HCT116 (cell line): ENCODE data around the gene TMBIM6. TPM values are rescaled to one million over a fixed set of nuclear protein-coding genes. Genes with fewer than 3 reads are reported as not detected.

Experiments used
- ATAC-seq: fragments of 200-7000 bp; cut with Tn5 transposase; 2 replicates; pipeline ENCODE4 v1.9.1; 2020; ENCODE audit warnings: mild to moderate bottlenecking, moderate library complexity
- BruUV-seq: library from RNA; stranded (reverse); fragments of 400-500 nt; replicated peaks from 2 replicates; lab custom pipeline; 2021; lab: Mats Ljungman, UMichigan
- CTCF ChIA-PET: fragments of 300-600 bp; sonication (Branson Sonifier 250); formaldehyde crosslinking; loops from one replicate; lab custom pipeline; 2021; ENCODE audit warnings: antibody characterized with exemption; lab: Charles Lee
- POLR2A ChIA-PET: fragments of 300-600, 350-600 bp; sonication (Branson Sonifier 250); formaldehyde crosslinking; loops from one replicate; lab custom pipeline; 2021; ENCODE audit warnings: antibody characterized with exemption; lab: Charles Lee
- RAD21 ChIA-PET, 2 experiments: fragments of 300-600 bp; sonication (Branson Sonifier 250); formaldehyde crosslinking; loops; one replicate each; lab custom pipeline; 2023; ENCODE audit warnings: low total read pairs in 2 of 2; ENCODE audit not compliant: uncharacterized antibody in 2 of 2, unreplicated experiment in 2 of 2, low non-redundant PET in 1 of 2; lab: Charles Lee
- DNase-seq: peaks from one replicate; pipeline ENCODE4 v3.0.0-alpha.2; 2010; ENCODE audit warnings: low read depth, low spot score
- H2AFZ ChIP-seq: fragments of 200-600 bp; shearing (Covaris generic), sonication (generic); 2 replicates; pipeline ENCODE4 v1.6.1; 2017; ENCODE audit warnings: low read depth, mixed run types, mixed read lengths, antibody characterized with exemption, low read length; ENCODE audit not compliant: poor library complexity, severe bottlenecking
- H3K27ac ChIP-seq: 2 replicates; pipeline ENCODE4 v1.5.1; 2012; ENCODE audit warnings: low read depth, low read length
- H3K27me3 ChIP-seq: fragments of 200-600 bp; sonication (generic); 2 replicates; pipeline ENCODE4 v1.6.1; 2016; ENCODE audit warnings: mixed run types, low read length, mixed read lengths; ENCODE audit not compliant: insufficient read depth
- H3K36me3 ChIP-seq, 2 experiments: fragments of 200-500 bp in 1 of 2; fragments of 200-600 bp in 1 of 2; sonication (Bioruptor generic) in 1 of 2; sonication (generic) in 1 of 2; 2 replicates each; pipeline versions ENCODE4 v1.5.1 to v1.6.1; 2014 to 2016; ENCODE audit warnings: low read length in 2 of 2, inconsistent platforms in 1 of 2, mixed read lengths in 1 of 2, mixed run types in 1 of 2; ENCODE audit not compliant: insufficient read depth in 2 of 2, control insufficient read depth in 1 of 2
- H3K4me1 ChIP-seq, 2 experiments: fragments of 200-600 bp in 1 of 2; sonication (generic) in 1 of 2; 2 replicates each; pipeline versions ENCODE4 v1.5.1 to v1.6.1; 2012 to 2017; ENCODE audit warnings: low read length in 2 of 2, inconsistent platforms in 1 of 2, mild to moderate bottlenecking in 1 of 2, mixed read lengths in 1 of 2, mixed run types in 1 of 2, moderate library complexity in 1 of 2; ENCODE audit not compliant: insufficient read depth in 2 of 2, control insufficient read depth in 1 of 2
- H3K4me2 ChIP-seq: fragments of 200-600 bp; sonication (generic); 2 replicates; pipeline ENCODE4 v1.6.1; 2017; ENCODE audit warnings: mixed run types, low read length, mixed read lengths
- H3K4me3 ChIP-seq, 2 experiments: fragments of 200-600 bp in 1 of 2; sonication (generic) in 1 of 2; replicated peaks in 1 of 2; 2 replicates each; pipeline ENCODE4 v1.5.1; 2011 to 2016; ENCODE audit warnings: low read length in 2 of 2, control low read depth in 1 of 2, low read depth in 1 of 2, mild to moderate bottlenecking in 1 of 2, mixed read lengths in 1 of 2, mixed run types in 1 of 2
- H3K79me2 ChIP-seq: fragments of 200-600 bp; sonication (generic); 2 replicates; pipeline ENCODE4 v1.6.1; 2017; ENCODE audit warnings: mild to moderate bottlenecking, mixed run types, low read length, moderate library complexity, mixed read lengths; ENCODE audit not compliant: insufficient read depth
- H3K9ac ChIP-seq: fragments of 200-600 bp; sonication (generic); 2 replicates; pipeline ENCODE4 v1.6.1; 2016; ENCODE audit warnings: low read length, mixed read lengths
- H3K9me2 ChIP-seq: fragments of 200-600 bp; sonication (generic), shearing (Covaris generic); 2 replicates; pipeline ENCODE4 v1.6.1; 2017; ENCODE audit warnings: mixed run types, mild to moderate bottlenecking, moderate library complexity; ENCODE audit not compliant: insufficient read depth
- H3K9me3 ChIP-seq, 2 experiments: fragments of 200-500 bp in 1 of 2; fragments of 200-600 bp in 1 of 2; sonication (Bioruptor generic) in 1 of 2; sonication (generic) in 1 of 2; 2 replicates each; pipeline ENCODE4 v1.6.1; 2014 to 2017; ENCODE audit warnings: low read length in 2 of 2, mixed read lengths in 2 of 2, inconsistent platforms in 1 of 2, low read depth in 1 of 2, mild to moderate bottlenecking in 1 of 2, mixed run types in 1 of 2, moderate library complexity in 1 of 2; ENCODE audit not compliant: control insufficient read depth in 1 of 2, insufficient read depth in 1 of 2
- H4K20me1 ChIP-seq: fragments of 200-600 bp; sonication (generic), shearing (Covaris generic); 2 replicates; pipeline ENCODE4 v1.6.1; 2017; ENCODE audit warnings: mixed run types, mild to moderate bottlenecking, moderate library complexity; ENCODE audit not compliant: insufficient read depth
- CBX3 ChIP-seq: IDR thresholded peaks from 2 replicates; pipeline ENCODE4 v1.6.1; 2012; ENCODE audit warnings: low read depth
- CEBPB ChIP-seq: IDR thresholded peaks from 2 replicates; pipeline ENCODE4 v1.6.1; 2012; ENCODE audit warnings: low read depth
- ELF1 ChIP-seq: IDR thresholded peaks from 2 replicates; pipeline ENCODE4 v1.6.1; 2012; ENCODE audit warnings: low read depth, borderline replicate concordance
- JUND ChIP-seq: IDR thresholded peaks from 2 replicates; pipeline ENCODE4 v1.6.1; 2012
- POLR2AphosphoS5 ChIP-seq: IDR thresholded peaks from 2 replicates; pipeline ENCODE4 v1.6.1; 2011; ENCODE audit warnings: mild to moderate bottlenecking, low read depth, low read length, moderate library complexity
- REST ChIP-seq: IDR thresholded peaks from 2 replicates; pipeline ENCODE4 v1.6.1; 2012; ENCODE audit warnings: low read depth
- SP1 ChIP-seq: IDR thresholded peaks from 2 replicates; pipeline ENCODE4 v1.6.1; 2012; ENCODE audit warnings: low read depth
- ZBTB33 ChIP-seq: IDR thresholded peaks from 2 replicates; pipeline ENCODE4 v1.6.1; 2011; ENCODE audit warnings: mild to moderate bottlenecking, low read length, moderate library complexity; ENCODE audit not compliant: insufficient replicate concordance; ENCODE audit errors: extremely low read depth
- intact Hi-C: fragments of 100-400 bp; cut with micrococcal nuclease; formaldehyde crosslinking; loops from 2 replicates; pipeline ENCODE4 v1.10.0; 2022
- total RNA-seq: library from RNA; stranded (reverse); gene quantifications from one replicate; pipeline ENCODE4 v1.2.1, GENCODE V29; 2021; ENCODE audit not compliant: unreplicated experiment

Gene TMBIM6
- total RNA-seq, 1 experiment from 2014 or later: 510 TPM

- intact Hi-C loops: no loop called here
- Histone ChIP-seq H3K27ac (no peak overlapping the region), H3K4me3 (no peak overlapping the region), H3K4me1 (peaks cover 0 to 26% of the 10 kb centered on the region in 2 experiments), H3K36me3 (no peaks in the 10 kb centered on the region), H3K9me3 (no peaks in the 10 kb centered on the region), H3K9ac (no peak overlapping the region), H4K20me1 (no peaks in the 10 kb centered on the region), H2AFZ (no peak overlapping the region), H3K79me2 (no peaks in the 10 kb centered on the region), H3K4me2 (no peak overlapping the region), H3K9me2 (no peaks in the 10 kb centered on the region), H3K27me3 (peaks cover 1% of the 10 kb centered on the region; the same call in 1 of the 2 replicates)
- ATAC-seq (no peak), DNase-seq (no peak)
- CTCF ChIA-PET: interaction anchor here (1.4 kb wide), 1 partner anchor 38 kb away, joined by 6 read pairs; the partner anchor contains the start of gene TMBIM6
- BruUV-seq: no TSS peak
- RAD21 ChIA-PET: no interaction called here
- no peak for TF ChIP-seq CBX3
- TF ChIP-seq CEBPB: no peak
- TF ChIP-seq ELF1: no peak
- no peak for TF ChIP-seq POLR2AphosphoS5
- no peak for TF ChIP-seq REST
- TF ChIP-seq ZBTB33: no peak
- no peak for TF ChIP-seq JUND
- TF ChIP-seq SP1: no peak
- POLR2A ChIA-PET: interaction anchor here (0.7 to 1.2 kb wide), 2 partner anchors 38 to 480 kb away, joined by 3 to 6 read pairs; partner anchors contain the start of gene TMBIM6
These were observed 37.7 kb upstream of the TMBIM6 start for GRCh38 chr12:49703647-49704137.
